HepG2 (cell line): ENCODE results near the gene DAZAP1. TPM values are rescaled to one million over a fixed set of nuclear protein-coding genes. Genes with fewer than 3 reads are reported as not detected.
A peak's percentile ranks its signal among the peaks of the same experiment; 100 is the strongest.

ENCODE experiments used
- ATAC-seq: fragments of 200-7000 bp; cut with Tn5 transposase; 3 replicates; pipeline ENCODE4 v1.9.1; 2020; ENCODE audit warnings: mild to moderate bottlenecking, moderate library complexity
- BruUV-seq: library from RNA; stranded (reverse); fragments of 400-500 nt; replicated peaks from 2 replicates; lab custom pipeline; 2021; lab: Mats Ljungman, UMichigan
- CTCF ChIA-PET: fragments of 300-600 bp; formaldehyde crosslinking; extraction: SDS; loops from one replicate; lab custom pipeline; 2021; ENCODE audit warnings: low total read pairs, inconsistent platforms, low intra/inter-chr PET ratio; lab: Yijun Ruan, JAX
- POLR2A ChIA-PET: fragments of 350-600 bp; sonication (Branson Sonifier 250); formaldehyde crosslinking; loops from one replicate; lab custom pipeline; 2020; ENCODE audit warnings: antibody characterized with exemption, inconsistent platforms; lab: Yijun Ruan, JAX
- DNase-seq: peaks from one replicate; pipeline ENCODE4 v3.0.0-alpha.2; 2015; ENCODE audit warnings: low spot score
- FAIRE-seq: peaks from 3 replicates; lab custom pipeline; 2011; peaks lifted over from hg19 to GRCh38; lab: Jason Lieb, UNC
- H2AFZ ChIP-seq: one replicate; pipeline ENCODE4 v1.6.1; 2011; ENCODE audit warnings: low read length, inconsistent platforms
- H3K27ac ChIP-seq: fragments of 300-600 bp; 3 replicates; pipeline ENCODE4 v1.8.0; 2011; ENCODE audit warnings: mixed run types, mild to moderate bottlenecking, mixed read lengths, low read length, inconsistent platforms; ENCODE audit not compliant: insufficient read depth; ENCODE audit errors: extremely low read length
- H3K27me3 ChIP-seq, 2 experiments: fragments of 200-600 bp in 1 of 2; 2 replicates in 1 of 2; 3 replicates in 1 of 2; pipeline versions ENCODE4 v1.6.0 to v1.8.0; 2011; ENCODE audit warnings: low read length in 2 of 2, mild to moderate bottlenecking in 2 of 2, moderate library complexity in 2 of 2, inconsistent platforms in 1 of 2; ENCODE audit not compliant: insufficient read depth in 2 of 2, control insufficient read depth in 1 of 2
- H3K36me3 ChIP-seq, 2 experiments: fragments of 200-600 bp in 1 of 2; replicated peaks in 1 of 2; 2 replicates in 1 of 2; 3 replicates in 1 of 2; pipeline versions ENCODE4 v1.5.1 to v1.8.0; 2011; ENCODE audit warnings: low read length in 2 of 2, inconsistent platforms in 1 of 2; ENCODE audit not compliant: insufficient read depth in 2 of 2, control insufficient read depth in 1 of 2
- H3K4me1 ChIP-seq: 2 replicates; pipeline ENCODE4 v1.5.1; 2012; ENCODE audit warnings: low read length, inconsistent platforms; ENCODE audit not compliant: insufficient read depth
- H3K4me2 ChIP-seq: 2 replicates; pipeline ENCODE4 v1.6.0; 2011; ENCODE audit warnings: low read depth, low read length, inconsistent platforms
- H3K4me3 ChIP-seq, 3 experiments: fragments of 200-600 bp in 1 of 3; sonication (generic), shearing (Covaris generic) in 1 of 3; replicated peaks in 1 of 3; 2 replicates each; pipeline ENCODE4 v1.5.1; 2011 to 2016; ENCODE audit warnings: low read length in 3 of 3, inconsistent platforms in 2 of 3, low read depth in 2 of 3, mild to moderate bottlenecking in 2 of 3, control low read depth in 1 of 3, mixed read lengths in 1 of 3; ENCODE audit not compliant: insufficient read depth in 1 of 3
- H3K79me2 ChIP-seq: one replicate; pipeline ENCODE4 v1.6.1; 2011; ENCODE audit warnings: low read length, inconsistent platforms; ENCODE audit not compliant: insufficient read depth
- H3K9ac ChIP-seq: 2 replicates; pipeline ENCODE4 v1.6.0; 2011; ENCODE audit warnings: mild to moderate bottlenecking, low read depth, low read length, inconsistent platforms; ENCODE audit not compliant: insufficient read depth
- H3K9me3 ChIP-seq: 2 replicates; pipeline ENCODE4 v1.5.1; 2012; ENCODE audit warnings: mild to moderate bottlenecking, low read length
- H4K20me1 ChIP-seq: 2 replicates; pipeline ENCODE4 v1.6.0; 2011; ENCODE audit warnings: inconsistent platforms, mild to moderate bottlenecking, low read length, moderate library complexity; ENCODE audit not compliant: insufficient read depth
- AGO1 ChIP-seq: fragments of 200-400 bp; formaldehyde crosslinking; IDR thresholded peaks from 2 replicates; pipeline ENCODE4 v1.6.1; 2017; ENCODE audit warnings: mild to moderate bottlenecking, low read depth, low read length, moderate library complexity; ENCODE audit not compliant: poor library complexity, severe bottlenecking
- AGO2 ChIP-seq: fragments of 200-400 bp; formaldehyde crosslinking; optimal IDR thresholded peaks from 2 replicates; pipeline ENCODE3; 2017; ENCODE audit warnings: mild to moderate bottlenecking, low read depth, low read length, moderate library complexity
- AKAP8 ChIP-seq: sonication (generic); formaldehyde crosslinking; IDR thresholded peaks from 2 replicates; pipeline ENCODE4 v1.5.1; 2020; ENCODE audit warnings: mild to moderate bottlenecking, missing genetic modification reagents
- CENPT ChIP-seq: sonication (generic); formaldehyde crosslinking; IDR thresholded peaks from 2 replicates; pipeline ENCODE4 v1.8.0; 2022; ENCODE audit warnings: low read depth, mild to moderate bottlenecking, moderate library complexity, missing genetic modification reagents
- NONO ChIP-seq, 2 experiments: fragments of 450-650 bp in 1 of 2; sonication (generic) in 1 of 2; formaldehyde crosslinking in 1 of 2; IDR thresholded peaks in 1 of 2; conservative IDR thresholded peaks in 1 of 2; 2 replicates each; pipeline versions ENCODE4 v1.6.1 to v1.8.0; 2017 to 2022; ENCODE audit warnings: mild to moderate bottlenecking in 1 of 2, missing genetic modification reagents in 1 of 2, moderate library complexity in 1 of 2
- POLR2A ChIP-seq, 2 experiments: IDR thresholded peaks; 2 replicates each; pipeline ENCODE4 v1.6.1; 2011; ENCODE audit warnings: low read depth in 2 of 2, low read length in 2 of 2, mild to moderate bottlenecking in 1 of 2, moderate library complexity in 1 of 2; ENCODE audit not compliant: insufficient read depth in 1 of 2
- POLR2G ChIP-seq: fragments of 200-400 bp; formaldehyde crosslinking; IDR thresholded peaks from 2 replicates; pipeline ENCODE4 v1.6.1; 2018; ENCODE audit warnings: mild to moderate bottlenecking, low read depth, low read length, moderate library complexity
- ZBTB49 ChIP-seq: sonication (generic); formaldehyde crosslinking; IDR thresholded peaks from 2 replicates; pipeline ENCODE4 v1.4.0; 2020; ENCODE audit warnings: missing genetic modification reagents, borderline replicate concordance
- ZFP41 ChIP-seq: sonication (generic); formaldehyde crosslinking; IDR thresholded peaks from 2 replicates; pipeline ENCODE4 v1.4.0; 2020; ENCODE audit warnings: mild to moderate bottlenecking, missing genetic modification reagents, borderline replicate concordance
- ZNF343 ChIP-seq: sonication (generic); formaldehyde crosslinking; IDR thresholded peaks from 2 replicates; pipeline ENCODE4 v1.4.0; 2020; ENCODE audit warnings: mild to moderate bottlenecking, missing genetic modification reagents
- ZNF550 ChIP-seq: sonication (generic); formaldehyde crosslinking; IDR thresholded peaks from 2 replicates; pipeline ENCODE4 v1.4.0; 2020; ENCODE audit warnings: mild to moderate bottlenecking, missing genetic modification reagents, borderline replicate concordance
- ZNF572 ChIP-seq: sonication (generic); formaldehyde crosslinking; IDR thresholded peaks from 2 replicates; pipeline ENCODE4 v1.5.1; 2020; ENCODE audit warnings: mild to moderate bottlenecking, missing genetic modification reagents
- ZNF83 ChIP-seq: sonication (generic); formaldehyde crosslinking; IDR thresholded peaks from 2 replicates; pipeline ENCODE4 v1.4.0; 2020; ENCODE audit warnings: missing genetic modification reagents, mild to moderate bottlenecking, borderline replicate concordance
- WGBS: methylation state at CpG from one replicate; pipeline ENCODE4 v1.1.6; 2017; ENCODE audit warnings: low lambda C conversion rate; 5-methylcytosine and 5-hydroxymethylcytosine counted together
- in situ Hi-C: cut with HindIII; loops from 2 replicates; pipeline ENCODE4 v1.10.0; 2017; ENCODE audit warnings: low pct_unique_long_range_greater_than_20kb; ENCODE audit not compliant: extremely low pct_ligation_motif_present
- intact Hi-C: fragments of 100-400 bp; cut with micrococcal nuclease; formaldehyde crosslinking; loops from one replicate; pipeline ENCODE4 v1.10.0; 2022; ENCODE audit not compliant: unreplicated experiment
- polyA plus RNA-seq, 8 experiments: library from polyadenylated mRNA; depleted of rRNA in 3 of 8; stranded (reverse) in 7 of 8; unstranded in 1 of 8; fragments of >200 nt; fragmentation: Illumina TruSeq in 4 of 8; extraction: Trizol in 4 of 8; gene quantifications; 2 replicates each; pipeline versions ENCODE4 v1.2.1 to v1.2.3, GENCODE V29; 2011 to 2016; ENCODE audit warnings: low read depth in 4 of 8, missing spikeins in 1 of 8, mixed read lengths in 1 of 8; ENCODE audit not compliant: insufficient read depth in 1 of 8
- total RNA-seq, 5 experiments: library from RNA; depleted of rRNA; stranded (reverse); fragments of >200 nt; fragmentation: Illumina TruSeq; extraction: Trizol; gene quantifications; 2 replicates each; pipeline ENCODE4 v1.2.3, GENCODE V29; 2016; ENCODE audit warnings: low read depth in 1 of 5

The DAZAP1 gene
- total and polyA plus RNA-seq, 2 of the 13 experiments (the other 11 are each of a cell fraction or from before 2014, with no cell fraction given) = 63.3 to 79.2 TPM

GRCh38 chr19:1472231-1473084, 65.1 kb downstream of the DAZAP1 start:
- in situ Hi-C loops = no loop called here
- DNase-seq (no peak), FAIRE-seq (no peak), ATAC-seq (no peak)
- H3K4me3 ChIP-seq = no peak overlapping the region
- H3K9ac ChIP-seq = no peak overlapping the region
- WGBS = 88% methylated on average over 21 of the region's 44 CpGs
- POLR2A ChIA-PET = interaction anchor here (1.2 to 3.6 kb wide), 3 partner anchors 18 to 32 kb away, joined by 3 to 19 read pairs (median 3); partner anchors contain the start of genes PCSK4 and REEP6
- no TSS peak for BruUV-seq
- no peak overlapping the region for H3K4me2 ChIP-seq
- peaks cover 12% of the 10 kb centered on the region for H4K20me1 ChIP-seq
- H2AFZ ChIP-seq = no peak overlapping the region
- H3K9me3 ChIP-seq = no peaks in the 10 kb centered on the region
- H3K27ac ChIP-seq = no peak overlapping the region
- peaks cover 32% of the 10 kb centered on the region for H3K4me1 ChIP-seq
- H3K36me3 ChIP-seq = peaks cover 2 to 8% of the 10 kb centered on the region in 2 experiments; a peak in 3 of 5 replicates
- intact Hi-C loops = no loop called here
- no peaks in the 10 kb centered on the region for H3K27me3 ChIP-seq
- no peak for TF ChIP-seq ZFP41
- TF ChIP-seq AGO1 = peak; percentile 77
- 0 out of 2 replicates have a peak, but pooled peaks have one; percentile 43 for TF ChIP-seq ZNF550 (CRISPR knock-in tag)
- 0 out of 4 replicates have a peak, but pooled peaks of 1 of the 2 experiments have one; percentile 33 for TF ChIP-seq POLR2A (IDR thresholded peaks at IDR 0.05; ENCODE audit: insufficient read depth in 1 of 2, low read depth in 2 of 2, low read length in 2 of 2)
- 0 out of 2 replicates have a peak, but pooled peaks have one; percentile 27 for TF ChIP-seq CENPT
- TF ChIP-seq AGO2 = peak; percentile 44
- TF ChIP-seq POLR2G = peak; percentile 12; the same call in 1 of the 2 replicates
- no peak for TF ChIP-seq NONO (IDR thresholded peaks at IDR 0.05)
- 0 out of 2 replicates have a peak, but pooled peaks have one; percentile 23 for TF ChIP-seq NONO (CRISPR knock-in tag; conservative IDR thresholded peaks at IDR 0.05)
- 0 out of 2 replicates have a peak, but pooled peaks have one; percentile 50 for TF ChIP-seq ZNF83
- TF ChIP-seq ZBTB49 (CRISPR knock-in tag) = no peak
- TF ChIP-seq ZNF343 = no peak
- no peak for TF ChIP-seq ZNF572
- TF ChIP-seq AKAP8 = 0 out of 2 replicates have a peak, but pooled peaks have one; percentile 77
- CTCF ChIA-PET = no interaction called here
- H3K79me2 ChIP-seq = peaks cover 6% of the 10 kb centered on the region
